IMR-90 (cell line): ENCODE data around the gene MAGOH.

Source experiments
- MAFK ChIP-seq: IDR thresholded peaks from 2 replicates; pipeline ENCODE4 v1.6.1; 2012; ENCODE audit warnings: low read depth, low read length, improper control_type of control experiment
- MAZ ChIP-seq: IDR thresholded peaks from 2 replicates; pipeline ENCODE4 v1.6.1; 2012; ENCODE audit warnings: low read depth, mild to moderate bottlenecking, low read length, improper control_type of control experiment, moderate library complexity, borderline replicate concordance
- MXI1 ChIP-seq: IDR thresholded peaks from 2 replicates; pipeline ENCODE4 v1.6.1; 2012; ENCODE audit warnings: low read depth, mild to moderate bottlenecking, low read length, moderate library complexity, borderline replicate concordance
- NFE2L2 ChIP-seq: fragments of 150-350 bp; IDR thresholded peaks from 2 replicates; pipeline ENCODE4 v1.6.1; 2016; ENCODE audit warnings: low read depth, mild to moderate bottlenecking, low read length
- RAD21 ChIP-seq: IDR thresholded peaks from 2 replicates; pipeline ENCODE4 v1.6.1; 2012; ENCODE audit warnings: low read length, improper control_type of control experiment
- TF ChIP-seq, protein P1 (sequence below): conservative IDR thresholded peaks from 2 replicates; pipeline ENCODE4 v1.5.1; 2012; ENCODE audit warnings: mild to moderate bottlenecking, low read depth, low read length, improper control_type of control experiment

DNA sequence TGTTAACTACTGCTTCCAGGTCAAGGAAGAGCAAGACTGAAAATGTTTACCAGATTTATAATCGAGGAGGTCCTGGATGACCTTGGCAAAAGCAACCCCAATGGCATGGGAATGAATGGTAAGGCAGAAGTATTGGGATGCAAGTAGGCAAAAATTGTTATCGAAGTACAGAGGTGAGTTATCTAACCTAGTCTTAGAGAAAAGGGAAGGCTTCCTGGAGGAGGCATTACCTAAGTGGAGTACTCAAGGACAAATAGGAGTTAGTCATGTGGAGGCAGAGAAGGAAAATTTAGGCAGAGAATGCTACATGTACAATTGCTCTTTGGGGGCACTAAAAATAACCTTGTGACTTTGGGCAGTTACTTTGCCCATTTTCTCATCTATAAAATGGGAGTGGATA is 3.5 kb upstream of the MAGOH start:
- TF ChIP-seq, protein P1, sequence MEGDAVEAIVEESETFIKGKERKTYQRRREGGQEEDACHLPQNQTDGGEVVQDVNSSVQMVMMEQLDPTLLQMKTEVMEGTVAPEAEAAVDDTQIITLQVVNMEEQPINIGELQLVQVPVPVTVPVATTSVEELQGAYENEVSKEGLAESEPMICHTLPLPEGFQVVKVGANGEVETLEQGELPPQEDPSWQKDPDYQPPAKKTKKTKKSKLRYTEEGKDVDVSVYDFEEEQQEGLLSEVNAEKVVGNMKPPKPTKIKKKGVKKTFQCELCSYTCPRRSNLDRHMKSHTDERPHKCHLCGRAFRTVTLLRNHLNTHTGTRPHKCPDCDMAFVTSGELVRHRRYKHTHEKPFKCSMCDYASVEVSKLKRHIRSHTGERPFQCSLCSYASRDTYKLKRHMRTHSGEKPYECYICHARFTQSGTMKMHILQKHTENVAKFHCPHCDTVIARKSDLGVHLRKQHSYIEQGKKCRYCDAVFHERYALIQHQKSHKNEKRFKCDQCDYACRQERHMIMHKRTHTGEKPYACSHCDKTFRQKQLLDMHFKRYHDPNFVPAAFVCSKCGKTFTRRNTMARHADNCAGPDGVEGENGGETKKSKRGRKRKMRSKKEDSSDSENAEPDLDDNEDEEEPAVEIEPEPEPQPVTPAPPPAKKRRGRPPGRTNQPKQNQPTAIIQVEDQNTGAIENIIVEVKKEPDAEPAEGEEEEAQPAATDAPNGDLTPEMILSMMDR, result no peak
- no peak for TF ChIP-seq MAZ
- no peak for TF ChIP-seq NFE2L2
- no peak for TF ChIP-seq MAFK
- no peak for TF ChIP-seq MXI1
- TF ChIP-seq RAD21, result no peak
